NCI-H774 (cell line): Measurements from ENCODE around the gene OPA3.
"Not testable (repeated sequence)": the region's sequence is repeated elsewhere in the genome, so short reads cannot be mapped to it uniquely, and the experiment has no call there.

ENCODE experiments used
- DNase-seq: peaks from one replicate; lab custom pipeline; 2025; lab: John Stamatoyannopoulos, UW

Gene OPA3

GRCh38 chr19:45518469-45518826, 66.2 kb downstream of the OPA3 start:
- no peak for DNase-seq

DNA sequence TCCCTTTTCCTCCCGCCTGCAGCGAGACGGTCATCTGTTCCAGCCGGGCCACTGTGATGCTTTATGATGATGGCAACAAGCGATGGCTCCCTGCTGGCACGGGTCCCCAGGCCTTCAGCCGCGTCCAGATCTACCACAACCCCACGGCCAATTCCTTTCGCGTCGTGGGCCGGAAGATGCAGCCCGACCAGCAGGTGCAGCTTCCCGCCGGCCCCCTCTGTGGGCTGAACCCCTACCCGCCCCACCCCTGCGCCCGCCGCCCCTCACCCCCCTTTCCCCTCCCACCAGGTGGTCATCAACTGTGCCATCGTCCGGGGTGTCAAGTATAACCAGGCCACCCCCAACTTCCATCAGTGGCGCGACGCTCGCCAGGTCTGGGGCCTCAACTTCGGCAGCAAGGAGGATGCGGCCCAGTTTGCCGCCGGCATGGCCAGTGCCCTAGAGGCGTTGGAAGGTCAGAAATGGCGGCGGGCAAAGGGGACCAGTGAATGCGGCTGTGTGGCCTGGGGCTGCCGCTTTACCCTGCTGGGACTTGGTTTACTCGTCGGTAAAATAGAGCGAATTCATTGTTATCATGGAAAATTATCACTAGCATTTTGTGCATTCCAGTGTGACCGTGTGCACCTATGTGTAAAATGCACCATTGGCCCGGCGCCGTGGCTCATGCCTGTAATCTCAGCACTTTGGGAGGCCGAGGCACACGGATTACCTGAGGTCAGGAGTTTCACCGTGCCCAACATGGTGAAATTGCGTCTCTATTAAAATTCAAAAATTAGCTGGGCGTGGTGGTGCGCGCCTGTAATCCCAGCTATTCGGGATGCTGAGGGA, 66.7 kb downstream of the OPA3 start:
- DNase-seq, result no peak

DNA sequence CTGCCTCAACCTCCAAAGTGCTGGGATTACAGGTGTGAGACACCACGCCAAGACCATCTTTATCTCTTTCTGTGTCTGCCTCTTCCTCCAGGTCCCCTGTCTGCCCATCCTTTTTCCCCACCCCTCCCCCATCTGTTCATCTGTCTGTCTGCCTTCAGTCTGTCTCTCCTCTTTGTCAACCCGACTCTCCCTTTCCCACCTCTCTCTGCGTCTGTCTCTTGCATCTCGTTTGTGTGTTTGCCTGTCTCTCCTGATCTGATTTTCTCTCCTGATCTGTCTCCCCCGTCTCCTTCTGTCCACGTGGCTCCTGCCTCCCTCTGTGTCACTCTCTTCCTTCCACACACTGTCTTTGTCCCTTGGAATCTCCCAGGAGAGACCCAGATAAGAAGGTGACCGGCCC, 67.4 kb downstream of the OPA3 start:
- DNase-seq, result no peak

DNA sequence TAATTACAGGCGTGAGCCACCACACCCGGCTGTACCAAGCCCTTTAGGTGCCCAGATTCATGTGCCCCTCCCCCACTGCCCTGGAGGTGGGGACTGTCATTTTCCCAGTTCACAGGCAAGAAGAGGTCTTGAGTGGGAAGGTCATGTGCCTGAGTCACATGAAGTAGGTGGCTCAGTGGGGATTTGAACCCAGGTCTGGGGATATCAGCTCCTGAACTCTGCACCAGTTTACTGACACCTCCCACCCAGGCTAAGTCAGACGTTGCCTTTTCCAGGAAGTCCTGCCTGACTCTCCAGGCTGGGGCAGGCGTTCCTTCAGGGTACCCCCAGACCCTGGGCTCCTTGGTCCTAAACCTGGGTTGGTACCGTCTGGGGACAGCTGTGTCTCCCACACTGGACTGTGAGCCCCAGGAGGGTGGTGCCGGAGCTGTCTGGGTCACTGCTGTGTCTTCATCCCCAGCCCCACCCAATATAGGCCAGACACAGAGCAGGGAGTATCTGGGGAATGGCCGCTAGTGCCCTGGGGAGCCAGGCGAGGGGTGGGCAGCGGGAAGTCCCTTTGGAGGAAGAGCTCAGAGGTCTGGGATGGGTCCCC, 68.7 kb downstream of the OPA3 start:
- no peak for DNase-seq

GRCh38 chr19:45515081-45515624, 69.4 kb downstream of the OPA3 start:
- DNase-seq, result no peak

DNA sequence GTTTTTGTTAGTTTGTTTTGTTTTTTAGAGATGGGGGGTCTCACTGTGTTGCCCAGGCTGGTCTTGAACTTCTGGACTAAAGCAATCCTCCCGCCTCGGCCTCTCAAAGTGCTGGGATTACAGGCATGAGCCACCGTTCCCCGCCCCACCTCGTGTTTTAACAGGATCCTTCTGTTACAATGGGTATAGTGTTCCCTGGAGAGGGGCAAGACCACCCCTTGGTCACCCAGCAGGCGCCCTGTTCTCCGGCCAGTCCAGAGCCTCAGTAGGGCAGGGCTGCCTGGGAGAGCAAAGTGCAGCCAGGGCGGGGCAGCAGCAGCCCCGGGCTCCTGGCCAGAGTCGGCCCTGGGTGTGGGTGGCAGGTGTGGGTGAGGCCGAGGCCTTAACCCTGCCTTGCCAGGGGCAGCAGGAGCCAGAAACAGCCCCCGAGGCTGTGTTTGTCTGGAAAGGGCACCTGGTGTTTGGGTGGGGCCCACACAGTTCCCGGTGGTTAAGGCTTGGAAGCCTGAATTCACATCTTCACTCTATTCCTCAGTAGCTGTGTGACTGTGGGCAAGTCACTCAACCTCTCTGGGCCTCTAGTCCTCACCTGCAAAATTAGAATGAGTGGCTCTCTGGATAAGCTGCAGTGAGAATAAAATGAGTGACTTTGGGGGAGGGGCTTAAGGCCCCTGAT, 70.1 kb downstream of the OPA3 start:
- no peak for DNase-seq

DNA sequence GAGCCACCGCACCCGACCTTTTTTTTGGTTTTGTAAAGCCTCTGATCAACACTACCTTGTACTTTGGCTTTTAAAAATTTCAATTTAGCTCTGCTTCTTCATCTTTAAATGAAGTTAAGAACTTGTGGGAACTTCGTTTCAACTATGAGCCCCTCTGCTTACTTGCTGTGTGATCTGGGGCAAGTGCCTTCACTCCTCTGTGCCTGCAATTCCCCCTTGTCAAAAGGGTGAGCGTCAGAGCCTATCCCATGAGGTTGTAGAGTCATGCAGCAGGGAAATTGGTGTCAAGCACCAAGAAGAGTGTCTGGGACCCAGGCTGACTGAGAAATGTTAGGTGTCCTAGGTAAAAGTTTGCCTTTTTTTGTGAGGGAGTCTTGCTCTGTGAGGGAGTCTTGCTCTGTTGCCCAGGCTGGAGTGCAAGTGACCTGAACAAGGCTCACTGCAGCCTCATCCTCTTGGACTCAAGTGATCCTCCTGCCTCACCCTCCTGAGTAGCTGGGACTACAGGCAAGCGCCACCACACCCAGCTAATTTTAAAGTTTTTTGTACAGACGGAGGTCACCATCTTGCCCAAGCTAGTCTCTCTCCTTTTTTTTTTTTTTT, 71.6 kb downstream of the OPA3 start:
- DNase-seq, result no peak

- DNase-seq, result no peak
Observed at GRCh38 chr19:45511074-45511473, 73.5 kb downstream of the OPA3 start.

DNA sequence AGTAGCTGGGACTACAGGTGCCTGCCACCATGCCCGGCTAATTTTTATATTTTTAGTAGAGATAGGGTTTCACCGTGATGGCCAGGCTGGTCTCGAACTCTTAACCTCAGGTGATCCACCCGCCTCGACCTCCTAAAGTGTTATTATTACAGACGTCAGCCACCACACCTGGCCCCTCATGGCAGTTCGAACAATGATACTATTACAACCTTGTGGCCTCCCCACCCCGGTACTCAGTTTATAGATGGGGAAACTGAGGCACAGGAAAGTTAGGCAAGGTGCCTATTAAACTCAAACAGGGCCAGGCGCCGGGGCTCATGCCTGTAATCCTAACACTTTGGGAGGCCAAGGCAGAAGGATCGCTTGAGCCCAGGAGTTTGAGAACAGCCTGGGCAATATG, 74.2 kb downstream of the OPA3 start:
- DNase-seq, result not testable (repeated sequence)

DNA sequence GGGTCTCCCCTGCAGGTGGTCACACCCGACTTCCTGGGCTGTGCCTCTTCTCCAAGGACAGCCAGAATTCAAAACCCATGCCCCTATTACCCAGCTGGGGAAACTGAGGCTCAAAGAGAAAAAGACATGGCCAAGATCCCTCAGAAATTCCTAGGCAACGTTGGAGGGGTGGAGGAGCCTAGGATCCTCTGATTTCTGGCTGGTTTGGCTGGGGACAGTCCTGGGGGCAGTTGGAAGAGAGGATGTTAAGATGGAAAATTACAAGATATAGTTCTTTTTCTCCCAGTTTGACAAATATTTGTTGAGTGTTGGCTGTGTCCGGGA, 74.9 kb downstream of the OPA3 start:
- DNase-seq, result no peak

GRCh38 chr19:45508861-45509691, 75.5 kb downstream of the OPA3 start:
- DNase-seq, result peak; percentile 8

- peak; percentile 34 for DNase-seq
Observed at GRCh38 chr19:45508417-45508860, 76.2 kb downstream of the OPA3 start.

GRCh38 chr19:45507872-45508416, 76.7 kb downstream of the OPA3 start:
- DNase-seq, result no peak

GRCh38 chr19:45506989-45507871, 77.4 kb downstream of the OPA3 start, which contains the start of gene VASP:
Gene VASP (plus strand): TSS chr19:45507479. CDS start chr19:45507772, 293 bp downstream.
- peak; percentile 66 for DNase-seq

- peak; percentile 90 for DNase-seq
Observed at GRCh38 chr19:45506246-45506988, 78.2 kb downstream of the OPA3 start.

GRCh38 chr19:45505996-45506245, 78.7 kb downstream of the OPA3 start:
- no peak for DNase-seq

GRCh38 chr19:45505151-45505995, 79.2 kb downstream of the OPA3 start:
- no peak for DNase-seq

- no peak for DNase-seq
Observed at GRCh38 chr19:45503909-45504308, 80.7 kb downstream of the OPA3 start.

DNA sequence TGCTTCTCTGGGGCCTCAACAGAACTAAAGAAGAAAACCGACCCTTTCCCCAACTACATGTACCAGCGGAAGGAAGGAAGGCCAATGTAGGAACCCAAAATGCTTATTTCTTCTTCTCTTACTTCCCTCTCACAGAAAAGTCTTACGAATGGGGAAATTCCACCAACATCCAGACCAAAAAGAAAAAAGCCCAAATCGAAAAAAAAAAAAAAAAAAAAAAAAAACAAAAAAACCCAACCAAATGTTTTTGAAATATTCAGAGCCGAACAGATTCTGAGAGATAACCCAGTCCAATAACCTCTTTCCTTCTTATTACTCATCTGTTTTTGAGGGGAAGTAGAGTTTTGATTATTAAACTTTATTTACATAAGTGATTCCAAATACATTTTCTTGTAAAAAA, 82.5 kb downstream of the OPA3 start:
- no peak for DNase-seq
